Prostate gland (tissue), 2 donors: Measurements from ENCODE around the gene LIPE. TPM values are rescaled to one million over a fixed set of nuclear protein-coding genes. Genes with fewer than 3 reads are reported as not detected.

Experiments used
- DNase-seq: peaks from one replicate; pipeline ENCODE4 v3.0.0-alpha.2; 2019; ENCODE audit warnings: low spot score
- H3K27ac ChIP-seq, 2 donors: fragments of 200-600 bp; sonication (generic); 2 replicates each; pipeline ENCODE4 v1.5.1; 2017 to 2019
- H3K27me3 ChIP-seq: fragments of 200-600 bp; sonication (generic); replicated peaks from 2 replicates; pipeline ENCODE4 v1.5.1; 2019; ENCODE audit not compliant: insufficient read depth
- H3K36me3 ChIP-seq, 2 donors: fragments of 200-600 bp; sonication (generic); 1 replicate in 1 of 2; 2 replicates in 1 of 2; pipeline versions ENCODE4 v1.5.1 to v1.8.1; 2017 to 2019
- H3K4me1 ChIP-seq: fragments of 200-600 bp; sonication (generic); replicated peaks from 2 replicates; pipeline ENCODE4 v1.5.1; 2019
- H3K4me3 ChIP-seq, 2 donors: fragments of 200-600 bp; sonication (generic); 2 replicates each; pipeline ENCODE4 v1.5.1; 2017 to 2019
- H3K9me3 ChIP-seq: fragments of 200-600 bp; sonication (generic); 2 replicates; pipeline ENCODE4 v1.5.1; 2017
- POLR2A ChIP-seq: fragments of 450-650 bp; IDR thresholded peaks from one replicate; pipeline ENCODE4 v1.6.1; 2016; ENCODE audit warnings: antibody characterized with exemption, mild to moderate bottlenecking
- POLR2AphosphoS5 ChIP-seq: sonication (generic); formaldehyde crosslinking; IDR thresholded peaks from one replicate; pipeline ENCODE4 v1.6.1; 2017; ENCODE audit warnings: antibody characterized with exemption
- WGBS: methylation state at CpG from one replicate; pipeline ENCODE4 v1.1.5; 2018; 5-methylcytosine and 5-hydroxymethylcytosine counted together
- intact Hi-C: fragments of 100-400 bp; cut with DNase I; formaldehyde crosslinking; loops from one replicate; pipeline ENCODE4 v1.14.2; 2022
- total RNA-seq, 2 donors: library from RNA; depleted of rRNA; stranded (reverse); fragments of >200 nt; gene quantifications; one replicate each; pipeline ENCODE4 v1.1.0, GENCODE V29; 2016
- TF ChIP-seq, protein P1 (sequence below), 4 experiments: fragments of 200-600 bp in 2 of 4; fragments of 450-650 bp in 2 of 4; sonication (generic) in 2 of 4; IDR thresholded peaks; 1 replicate in 3 of 4; 2 replicates in 1 of 4; pipeline ENCODE4 v1.5.1; 2016 to 2019; ENCODE audit warnings: antibody characterized with exemption in 4 of 4, mild to moderate bottlenecking in 2 of 4, moderate library complexity in 2 of 4

The LIPE gene
- total RNA-seq, 2 donors from 2014 or later = 10.2 to 24.8 TPM

DNA sequence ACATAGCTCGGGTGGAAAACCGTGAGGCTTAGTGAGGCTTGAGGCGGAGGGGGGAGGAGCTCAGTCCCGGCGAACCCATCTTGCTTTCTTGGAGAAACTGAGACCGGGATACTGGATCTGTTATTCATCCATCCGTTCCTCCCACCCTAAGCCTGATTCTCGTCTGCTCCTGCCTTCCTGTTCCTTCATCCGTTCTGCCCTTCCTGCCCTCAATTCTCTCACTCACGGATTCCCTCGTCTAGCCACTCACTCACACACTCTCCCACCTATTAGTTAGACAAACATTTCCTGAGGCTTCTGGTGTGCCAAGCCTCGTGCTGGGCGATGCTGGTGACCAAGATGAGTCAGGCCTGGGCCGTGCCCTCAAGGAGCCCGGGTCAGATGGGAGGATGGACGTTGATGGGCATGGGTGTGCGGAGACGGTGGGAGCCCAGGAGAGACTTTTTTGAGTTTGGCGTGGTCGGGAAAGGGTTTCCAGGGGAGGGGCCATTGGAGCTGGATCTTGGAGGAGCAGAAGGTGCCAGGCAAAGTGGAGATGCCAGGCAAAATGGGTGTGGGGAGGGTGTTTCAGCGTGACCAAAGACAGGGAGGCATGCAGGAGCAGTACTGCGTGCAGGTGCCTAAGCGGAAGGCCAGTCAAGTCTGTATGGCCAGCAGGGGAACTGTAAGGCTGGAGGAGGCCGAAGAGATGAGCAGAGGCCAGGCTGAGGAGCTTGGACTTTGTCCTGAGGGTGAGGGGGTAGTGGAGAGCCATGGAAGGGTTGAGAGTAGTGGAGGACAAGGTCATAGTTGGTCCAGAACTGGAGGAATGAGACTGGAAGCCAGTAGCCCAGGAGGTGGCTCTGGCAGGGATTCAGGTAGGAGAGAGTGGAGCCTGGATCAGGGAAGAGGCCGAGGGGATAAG is 29.7 kb downstream of the LIPE start:
- Histone ChIP-seq H3K4me3 (peak overlapping the region; percentile 36 to 38), H3K27me3 (no peaks in the 10 kb centered on the region), H3K36me3 (no peaks in the 10 kb centered on the region), H3K9me3 (no peaks in the 10 kb centered on the region), H3K4me1 (no peaks in the 10 kb centered on the region), H3K27ac (peak overlapping the region; percentile 85 to 88)
- intact Hi-C loops = loop anchor here (5.0 to 10.0 kb wide), 2 partner anchors 70 to 183 kb away; partner anchors contain the start of genes DEDD2 and MEGF8
- no peak for DNase-seq
- TF ChIP-seq POLR2AphosphoS5 = no peak
- TF ChIP-seq, protein P1, sequence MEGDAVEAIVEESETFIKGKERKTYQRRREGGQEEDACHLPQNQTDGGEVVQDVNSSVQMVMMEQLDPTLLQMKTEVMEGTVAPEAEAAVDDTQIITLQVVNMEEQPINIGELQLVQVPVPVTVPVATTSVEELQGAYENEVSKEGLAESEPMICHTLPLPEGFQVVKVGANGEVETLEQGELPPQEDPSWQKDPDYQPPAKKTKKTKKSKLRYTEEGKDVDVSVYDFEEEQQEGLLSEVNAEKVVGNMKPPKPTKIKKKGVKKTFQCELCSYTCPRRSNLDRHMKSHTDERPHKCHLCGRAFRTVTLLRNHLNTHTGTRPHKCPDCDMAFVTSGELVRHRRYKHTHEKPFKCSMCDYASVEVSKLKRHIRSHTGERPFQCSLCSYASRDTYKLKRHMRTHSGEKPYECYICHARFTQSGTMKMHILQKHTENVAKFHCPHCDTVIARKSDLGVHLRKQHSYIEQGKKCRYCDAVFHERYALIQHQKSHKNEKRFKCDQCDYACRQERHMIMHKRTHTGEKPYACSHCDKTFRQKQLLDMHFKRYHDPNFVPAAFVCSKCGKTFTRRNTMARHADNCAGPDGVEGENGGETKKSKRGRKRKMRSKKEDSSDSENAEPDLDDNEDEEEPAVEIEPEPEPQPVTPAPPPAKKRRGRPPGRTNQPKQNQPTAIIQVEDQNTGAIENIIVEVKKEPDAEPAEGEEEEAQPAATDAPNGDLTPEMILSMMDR (IDR thresholded peaks at IDR 0.05) = no peak
- TF ChIP-seq POLR2A = no peak
- WGBS = 20% methylated on average over 25 of the region's 25 CpGs

DNA sequence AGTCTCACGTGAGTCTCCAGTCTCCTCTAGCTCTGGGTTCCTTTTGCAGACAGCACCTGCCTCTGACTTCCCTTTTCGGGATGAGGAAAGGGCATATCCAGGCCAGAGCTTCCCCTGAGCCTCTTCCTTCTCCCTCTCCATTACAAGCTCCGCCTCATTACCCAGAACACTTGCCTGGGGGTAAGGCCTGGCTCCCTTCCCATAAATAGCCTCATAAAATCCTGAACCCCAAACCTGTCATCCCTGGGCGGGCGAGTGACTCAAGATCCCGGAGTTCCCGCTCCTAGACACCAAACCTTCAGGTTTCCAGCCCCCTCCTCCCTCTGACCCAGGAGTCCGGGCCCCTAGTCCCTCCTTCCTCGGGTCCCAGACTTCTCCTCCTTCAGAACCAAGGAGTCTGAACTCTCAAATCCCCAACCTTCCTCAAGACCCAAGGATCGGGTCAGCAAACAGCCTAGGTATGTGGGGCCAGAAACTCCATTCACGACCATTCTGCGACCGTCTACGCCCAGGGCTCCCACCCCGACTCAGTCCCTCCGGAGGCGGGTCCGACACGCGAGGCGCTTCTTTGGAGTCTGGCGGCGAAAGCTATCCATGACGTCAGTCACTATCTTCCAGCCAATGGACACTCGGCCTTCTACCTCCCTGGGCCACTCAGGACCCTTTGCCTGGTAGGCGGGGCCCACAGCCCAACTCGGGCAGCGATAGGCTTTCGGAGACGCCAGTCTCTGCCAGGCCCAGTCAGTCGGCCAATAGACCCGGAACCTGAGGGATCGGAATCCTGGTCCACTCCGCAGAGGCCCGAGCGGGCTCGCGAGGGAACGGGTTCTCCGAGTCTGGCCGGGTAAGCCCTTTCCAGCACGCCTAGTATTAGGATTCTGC is 30.6 kb downstream of the LIPE start:
- 3% methylated on average over 42 of the region's 42 CpGs for WGBS
- no peaks in the 10 kb centered on the region for H3K27me3 ChIP-seq
- peak overlapping the region; percentile 85 to 88 for H3K27ac ChIP-seq
- peak; percentile 99 for DNase-seq
- no peaks in the 10 kb centered on the region for H3K36me3 ChIP-seq
- H3K4me3 ChIP-seq = peak overlapping the region; percentile 36 to 38
- TF ChIP-seq, protein P1 (IDR thresholded peaks at IDR 0.05) = peak in 1 of 4 experiments; percentile 13
- TF ChIP-seq POLR2A (peak; percentile 94), POLR2AphosphoS5 (peak; percentile 98)
- H3K9me3 ChIP-seq = no peaks in the 10 kb centered on the region
- H3K4me1 ChIP-seq = no peaks in the 10 kb centered on the region
- intact Hi-C loops = loop anchor here (5.0 to 10.0 kb wide), 2 partner anchors 69 to 182 kb away; partner anchors contain the start of genes DEDD2 and MEGF8

DNA sequence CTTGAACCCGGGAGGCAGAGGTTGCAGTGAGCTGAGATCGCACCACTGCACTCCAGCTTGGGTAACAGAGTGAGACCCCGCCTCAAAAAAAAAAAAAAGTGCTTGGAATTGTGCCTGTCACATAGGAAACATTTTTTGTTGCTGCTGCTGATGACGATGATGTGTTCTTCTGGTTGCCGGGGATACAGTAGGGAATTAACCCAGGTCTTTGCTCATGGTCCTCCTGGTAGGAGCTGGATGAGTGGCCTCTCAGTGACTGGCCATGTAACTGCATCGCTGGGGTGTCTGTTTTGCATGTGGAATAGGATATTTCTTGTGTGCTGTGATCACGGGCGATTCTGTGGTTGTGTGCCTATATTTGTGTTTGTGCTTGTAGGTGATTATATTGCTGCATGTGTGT is 32.4 kb downstream of the LIPE start:
- Histone ChIP-seq H3K36me3 (no peaks in the 10 kb centered on the region), H3K4me3 (no peak overlapping the region), H3K27ac (no peak overlapping the region), H3K4me1 (no peaks in the 10 kb centered on the region), H3K27me3 (no peaks in the 10 kb centered on the region), H3K9me3 (no peaks in the 10 kb centered on the region)
- TF ChIP-seq POLR2A (no peak), POLR2AphosphoS5 (no peak)
- TF ChIP-seq, protein P1 (IDR thresholded peaks at IDR 0.05) = no peak
- intact Hi-C loops = loop anchor here (5.0 to 10.0 kb wide), 2 partner anchors 67 to 180 kb away; partner anchors contain the start of genes DEDD2 and MEGF8
- WGBS = 87% methylated on average over 8 of the region's 8 CpGs
- no peak for DNase-seq

DNA sequence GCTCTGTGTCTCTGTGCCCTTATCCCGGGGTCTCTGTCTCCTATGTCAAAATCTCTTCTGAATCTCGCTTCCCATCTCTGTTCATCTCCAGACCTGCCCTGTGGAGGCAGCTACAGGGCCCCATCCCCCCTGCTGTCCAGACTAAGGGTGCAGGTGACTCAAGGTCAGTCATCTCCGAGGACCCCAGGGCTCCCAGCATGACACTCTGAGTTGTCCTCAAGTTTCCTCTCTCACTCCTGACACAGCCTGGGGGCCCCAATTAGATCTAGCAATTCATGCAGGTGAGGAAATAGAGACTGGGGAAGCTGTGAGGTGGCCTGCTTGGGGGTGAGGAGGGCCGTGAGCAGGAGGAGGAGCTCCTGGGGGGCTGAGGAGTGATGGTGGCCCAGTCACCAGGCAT is 35.0 kb downstream of the LIPE start:
- Histone ChIP-seq H3K4me1 (no peaks in the 10 kb centered on the region), H3K9me3 (no peaks in the 10 kb centered on the region), H3K27ac (no peak overlapping the region), H3K36me3 (no peaks in the 10 kb centered on the region), H3K4me3 (no peak overlapping the region), H3K27me3 (no peaks in the 10 kb centered on the region)
- 78% methylated on average over 4 of the region's 4 CpGs for WGBS
- intact Hi-C loops = loop anchor here (10.0 kb wide), 1 partner anchor 177 kb away; the partner anchor contains the start of gene DEDD2
- DNase-seq = no peak
- no peak for TF ChIP-seq POLR2AphosphoS5
- TF ChIP-seq, protein P1 (IDR thresholded peaks at IDR 0.05) = no peak
- no peak for TF ChIP-seq POLR2A
